Dermis microvascular lymphatic vessel endothelial cell (primary cell): ENCODE results near the gene APOO. TPM values are rescaled to one million over a fixed set of nuclear protein-coding genes. Genes with fewer than 3 reads are reported as not detected.
"Not testable (repeated sequence)": the region's sequence is repeated elsewhere in the genome, so short reads cannot be mapped to it uniquely, and the experiment has no call there.

Source experiments
- DNase-seq, 2 donors: peaks; one replicate each; pipeline versions ENCODE4 v3.0.0 to v3.0.0-alpha.2; 2010; ENCODE audit warnings: low read depth in 2 of 2
- total RNA-seq: library from RNA; depleted of rRNA; stranded (reverse); fragments of >200 nt; gene quantifications from 2 replicates; pipeline ENCODE4 v1.2.1, GENCODE V29; 2014

APOO gene
- total RNA-seq, 1 donor from 2014 or later: 5.6 TPM

GRCh38 chrX:23861215-23861896, 46.4 kb downstream of the APOO start:
- no peak for DNase-seq

GRCh38 chrX:23859238-23859637, 48.5 kb downstream of the APOO start:
- DNase-seq: not testable (repeated sequence)

- DNase-seq: no peak
Measured at GRCh38 chrX:23857935-23858334, 49.8 kb downstream of the APOO start.

GRCh38 chrX:23857363-23857762, 50.4 kb downstream of the APOO start:
- no peak for DNase-seq

- no peak for DNase-seq
Measured at GRCh38 chrX:23855569-23855968, 52.2 kb downstream of the APOO start.

GRCh38 chrX:23854945-23855344, 52.8 kb downstream of the APOO start:
- DNase-seq: no peak

- no peak for DNase-seq
Measured at GRCh38 chrX:23854122-23854521, 53.6 kb downstream of the APOO start.

- no peak for DNase-seq
Measured at GRCh38 chrX:23851544-23851943, 56.2 kb downstream of the APOO start.

GRCh38 chrX:23849241-23849640, 58.5 kb downstream of the APOO start:
- DNase-seq: no peak

- peak in 1 of 2 donors; percentile 49 for DNase-seq
Measured at GRCh38 chrX:23845351-23845817, 62.4 kb downstream of the APOO start.

- peak; percentile 58 to 83 for DNase-seq
Measured at GRCh38 chrX:23844502-23845138, 63.1 kb downstream of the APOO start.

- DNase-seq: no peak
Measured at GRCh38 chrX:23841847-23842522, 65.8 kb downstream of the APOO start.

- no peak for DNase-seq
Measured at GRCh38 chrX:23840674-23841073, 67.1 kb downstream of the APOO start.

GRCh38 chrX:23838953-23839352, 68.8 kb downstream of the APOO start:
- DNase-seq: no peak

- no peak for DNase-seq
Measured at GRCh38 chrX:23832721-23833120, 75.0 kb downstream of the APOO start.

- DNase-seq: no peak
Measured at GRCh38 chrX:23828881-23829280, 78.9 kb downstream of the APOO start.

- no peak for DNase-seq
Measured at GRCh38 chrX:23826653-23827052, 81.1 kb downstream of the APOO start.

GRCh38 chrX:23826216-23826615, 81.5 kb downstream of the APOO start:
- no peak for DNase-seq

- no peak for DNase-seq
Measured at GRCh38 chrX:23825675-23826074, 82.1 kb downstream of the APOO start.

- no peak for DNase-seq
Measured at GRCh38 chrX:23822841-23823240, 84.9 kb downstream of the APOO start.

GRCh38 chrX:23822397-23822796, 85.3 kb downstream of the APOO start:
- no peak for DNase-seq

- no peak for DNase-seq
Measured at GRCh38 chrX:23821847-23822246, 85.9 kb downstream of the APOO start.
